GM18868 (cell line): ENCODE measurements around the gene ATP2B3.
A peak's percentile ranks its signal among the peaks of the same experiment; 100 is the strongest.

Experiments
- ATAC-seq: cut with Tn5 transposase; IDR thresholded peaks from one replicate; pipeline ENCODE4 v1.9.1; 2021; ENCODE audit warnings: mild to moderate bottlenecking, moderate library complexity; ENCODE audit not compliant: unreplicated experiment

Gene ATP2B3

DNA sequence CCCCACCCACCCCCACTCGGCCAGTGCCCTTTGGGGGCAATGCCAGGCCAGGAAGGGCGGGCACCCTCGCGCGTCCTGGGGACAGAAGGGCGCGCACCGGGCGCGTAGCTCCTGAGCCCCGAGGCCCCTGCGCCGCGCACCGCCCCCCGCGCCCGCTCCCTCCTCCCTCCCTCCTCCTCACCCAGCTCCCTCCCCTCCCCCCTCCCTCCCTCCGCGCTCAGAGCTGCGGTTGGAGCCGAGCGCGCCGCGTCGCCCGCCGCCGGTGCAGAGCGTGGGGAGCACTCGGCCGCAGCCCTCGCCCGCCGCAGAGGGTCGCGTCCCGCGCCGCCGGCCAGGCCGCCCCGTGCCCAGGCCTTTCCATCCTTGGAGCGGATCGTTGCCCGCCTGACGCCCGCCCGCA lies at the start of gene ATP2B3:
Gene ATP2B3 (plus strand): TSS at position 220 of the 400 bp plus-strand sequence. CDS start 18,606 bp downstream, outside the sequence.
- no peak for ATAC-seq

GRCh38 chrX:153468008-153468580 lies 49.3 kb upstream of the ATP2B3 start:
- ATAC-seq, result no peak

GRCh38 chrX:153469811-153470410 lies 47.5 kb upstream of the ATP2B3 start:
- peak; percentile 34 for ATAC-seq

DNA sequence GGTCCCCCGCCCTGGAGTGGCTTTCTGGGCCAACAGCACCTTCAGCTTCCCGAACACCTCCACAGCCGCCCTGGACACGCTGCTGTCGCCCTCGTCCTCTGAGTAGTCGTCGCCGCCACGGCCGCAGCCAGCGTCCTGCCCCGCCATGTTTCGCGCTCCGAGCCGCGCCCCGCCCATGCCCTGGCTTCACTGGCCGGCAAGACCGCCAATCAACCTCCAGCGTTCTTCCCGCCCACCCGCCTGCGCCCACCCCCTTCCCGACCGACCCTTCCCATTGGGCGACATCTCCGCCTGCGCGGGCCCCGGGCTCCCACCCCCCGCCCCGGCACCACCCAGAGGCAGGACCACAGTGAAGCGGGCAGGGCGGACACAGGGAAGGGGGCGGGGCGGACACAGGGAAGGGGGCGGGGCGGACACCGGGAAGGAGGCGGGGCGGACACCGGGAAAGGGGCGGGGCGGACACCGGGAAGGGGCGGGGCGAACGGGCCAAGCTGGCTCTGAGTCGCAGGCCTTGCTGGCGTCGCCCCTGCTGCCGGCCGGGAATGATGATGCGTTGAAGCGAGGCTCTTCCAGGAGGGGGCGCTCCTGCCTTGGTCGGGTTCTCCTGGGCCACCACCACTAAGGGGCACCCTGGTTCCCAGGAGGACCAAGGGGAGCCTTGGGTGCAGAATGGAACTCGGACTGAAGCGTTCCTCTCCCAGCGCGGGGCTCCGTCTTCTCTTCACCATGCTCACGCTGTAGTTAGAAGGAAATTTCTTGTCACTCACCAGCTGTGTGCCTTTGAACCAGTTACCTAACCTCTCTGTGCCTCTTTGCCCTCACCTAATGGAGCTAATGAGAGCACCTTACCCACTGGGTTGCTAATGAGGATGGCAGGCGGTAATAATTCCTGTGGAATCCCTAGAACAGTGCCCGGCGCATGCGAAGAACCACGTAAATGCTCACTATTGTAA lies 46.8 kb upstream of the ATP2B3 start, which contains the start of gene HAUS7:
Gene HAUS7 (minus strand): TSS at position 166 of the 953 bp plus-strand sequence. CDS start 19 bp downstream, at position 147.
- ATAC-seq, result peak; percentile 82

DNA sequence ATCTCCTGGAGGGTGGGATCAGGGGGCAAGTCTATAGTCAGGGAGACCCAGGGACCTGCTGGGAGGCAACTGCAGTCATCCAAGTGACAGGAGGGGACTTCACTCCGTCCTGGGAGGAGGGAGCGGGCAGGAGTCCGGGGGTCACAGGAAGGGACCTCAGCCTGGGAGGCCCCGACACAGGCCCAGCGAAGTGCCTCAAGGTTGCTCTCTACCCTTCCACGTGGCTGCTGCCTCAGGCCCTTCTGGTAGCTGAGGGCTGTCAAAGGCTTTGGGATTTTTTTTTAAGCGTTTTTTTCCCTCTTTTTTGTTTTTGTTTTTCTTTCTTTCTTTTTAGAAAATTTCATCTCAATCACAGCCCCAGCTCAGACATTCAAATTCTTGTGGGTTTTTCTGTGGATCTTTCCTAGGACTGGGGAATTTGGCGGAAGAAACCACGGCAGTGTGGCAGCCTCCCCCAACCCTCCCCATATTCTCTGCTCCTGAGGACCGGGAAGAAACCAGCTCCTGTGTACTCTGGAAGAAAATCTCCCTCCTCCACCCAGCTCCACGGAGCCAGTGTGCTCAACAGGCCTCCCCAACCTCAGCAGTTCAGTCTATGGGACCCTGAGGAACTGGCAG lies 45.7 kb upstream of the ATP2B3 start:
- no peak for ATAC-seq

- no peak for ATAC-seq
Observed at GRCh38 chrX:153473126-153473525, 44.3 kb upstream of the ATP2B3 start.

GRCh38 chrX:153474266-153474665 lies 43.2 kb upstream of the ATP2B3 start:
- no peak for ATAC-seq

GRCh38 chrX:153474718-153475117 lies 42.7 kb upstream of the ATP2B3 start:
- ATAC-seq, result no peak

DNA sequence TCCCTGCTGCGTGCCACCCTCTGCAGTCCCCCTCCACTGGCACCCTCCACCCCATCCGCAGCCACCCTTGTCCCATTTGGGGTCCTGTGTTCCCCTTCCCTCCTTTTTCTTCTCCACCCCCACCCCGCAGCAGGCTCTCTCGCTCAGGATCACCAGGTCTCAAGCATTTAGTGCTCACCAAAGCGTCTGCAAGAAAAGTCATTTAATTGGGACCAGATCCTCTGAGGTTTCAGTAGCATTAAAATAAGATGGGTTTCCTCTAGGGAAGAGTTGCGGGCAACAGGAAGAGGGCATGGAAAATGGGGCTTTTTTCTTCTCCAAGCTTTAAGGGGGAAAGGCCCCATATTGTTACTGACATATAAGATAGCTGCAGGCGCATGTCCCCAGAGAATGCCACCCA lies 42.2 kb upstream of the ATP2B3 start:
- no peak for ATAC-seq

DNA sequence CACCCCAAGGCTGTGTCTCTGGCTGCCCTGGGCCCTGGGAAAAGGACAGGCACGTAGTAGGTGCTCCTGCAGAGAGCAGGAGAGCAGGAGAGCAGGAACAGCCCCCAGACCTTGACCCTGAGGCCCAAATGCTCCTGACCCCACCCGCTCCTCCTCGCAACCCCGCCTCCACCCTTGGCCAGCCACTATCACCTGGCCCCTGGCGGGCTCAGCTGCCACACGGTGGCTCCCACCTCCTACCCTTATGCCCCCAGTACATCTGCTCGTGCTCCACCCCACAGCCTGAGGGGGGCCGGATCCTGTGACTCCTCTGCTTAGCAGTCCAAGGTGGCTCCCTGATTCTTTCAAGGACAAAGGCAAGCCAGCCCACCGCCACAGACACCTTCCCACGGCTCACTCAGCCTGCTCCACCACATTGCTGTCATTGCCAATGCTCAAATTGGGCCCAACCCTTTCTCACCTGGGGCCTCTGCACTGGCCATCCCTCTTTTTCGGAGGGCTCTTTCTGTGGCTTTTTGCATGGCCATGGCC lies 41.6 kb upstream of the ATP2B3 start:
- no peak for ATAC-seq

DNA sequence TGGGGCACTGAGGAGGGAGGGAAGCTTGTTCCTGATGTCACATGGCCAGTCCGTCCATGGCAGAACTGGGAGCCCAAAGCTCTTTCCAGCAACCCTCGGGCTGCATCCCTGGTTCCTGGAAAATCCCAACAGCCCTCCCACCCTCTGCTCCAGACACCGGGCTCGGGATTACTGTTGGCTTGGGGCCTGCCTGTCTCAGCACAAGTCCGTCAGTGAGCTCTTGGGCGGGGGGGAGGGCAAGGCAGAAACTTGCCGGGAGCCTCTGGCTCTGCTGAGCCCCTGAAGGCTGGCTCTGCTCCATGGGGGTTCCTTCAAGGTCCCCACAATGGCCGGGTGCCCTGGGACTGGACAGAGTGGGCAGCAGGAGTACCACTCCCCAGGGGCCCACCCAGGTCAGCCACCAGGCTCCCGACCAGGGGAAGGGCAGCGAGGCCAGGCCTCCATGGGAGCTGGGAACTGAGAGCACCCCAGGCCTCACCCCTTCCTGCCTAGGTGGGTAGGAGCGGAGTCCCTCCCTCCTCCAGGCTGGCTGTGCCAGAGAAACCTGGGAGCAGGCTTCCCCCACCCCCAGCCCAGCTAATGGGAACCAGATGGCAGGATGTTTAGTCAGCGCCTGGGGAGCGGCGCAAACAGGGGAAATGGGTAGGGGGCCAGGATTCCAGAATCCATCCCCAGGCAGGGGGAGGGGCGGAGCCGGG lies 40.6 kb upstream of the ATP2B3 start:
- ATAC-seq, result no peak

DNA sequence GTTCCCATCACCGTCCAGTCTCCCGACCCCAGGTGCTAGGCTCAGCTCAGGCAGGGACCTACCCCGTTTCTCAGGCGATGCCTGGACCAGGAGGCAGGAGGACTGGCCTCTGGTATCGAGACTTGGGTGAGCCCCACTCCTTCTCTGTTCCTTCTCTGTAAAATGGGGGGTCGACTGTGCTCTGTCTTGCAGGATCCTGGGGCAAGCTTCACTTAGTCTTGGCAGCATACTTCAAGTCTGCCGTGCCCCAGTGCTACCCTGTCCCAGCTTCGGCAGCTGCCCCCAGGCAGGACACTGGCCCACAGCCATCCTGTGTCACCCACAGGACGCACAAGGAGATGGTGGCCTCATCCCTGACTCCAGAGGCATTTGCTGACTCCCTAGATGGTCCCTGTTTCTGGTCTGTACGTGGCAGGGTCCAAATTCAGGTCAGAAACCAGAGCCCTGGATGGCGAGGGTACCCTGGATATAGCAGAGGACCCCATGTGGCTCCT lies 40.0 kb upstream of the ATP2B3 start:
- ATAC-seq, result no peak

DNA sequence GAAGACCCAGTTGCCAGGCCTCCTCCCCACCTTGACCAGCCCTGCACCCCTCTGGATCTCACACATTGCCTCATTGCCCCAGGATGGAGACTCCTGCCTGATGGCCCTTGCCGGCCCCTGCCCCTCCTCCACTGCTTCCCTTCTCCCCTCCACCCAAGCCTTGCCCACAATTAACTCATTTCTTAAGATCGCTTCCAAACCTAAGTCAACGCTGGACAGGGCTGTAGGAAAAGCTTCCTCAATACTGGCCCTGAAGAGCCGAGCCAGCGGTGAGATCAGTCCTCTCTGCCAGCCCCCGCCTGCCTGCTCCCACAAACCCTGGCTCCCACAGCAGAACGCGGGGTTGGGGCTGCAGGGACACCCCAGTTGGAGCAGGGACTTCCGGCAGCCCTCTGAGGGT lies 39.5 kb upstream of the ATP2B3 start:
- no peak for ATAC-seq

DNA sequence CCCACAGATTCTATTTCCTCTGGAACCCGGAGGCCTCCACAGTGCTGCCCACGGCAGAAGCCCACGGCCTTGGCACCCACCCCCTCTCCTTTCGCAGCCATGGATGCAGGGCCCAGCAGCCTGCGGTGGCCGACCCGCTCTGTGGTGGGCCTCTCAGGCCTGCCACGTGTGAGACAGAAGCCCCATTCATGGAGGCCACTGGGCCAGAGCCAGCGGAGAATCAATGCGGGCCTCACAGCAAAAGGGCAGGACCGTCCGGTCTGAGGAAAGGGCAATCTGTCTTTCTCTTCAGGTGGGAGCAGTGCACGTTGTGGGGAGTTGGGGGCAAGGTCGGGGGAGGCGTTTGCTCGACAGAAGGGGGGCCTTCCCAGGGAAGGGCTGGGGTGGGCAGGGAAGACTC lies 38.7 kb upstream of the ATP2B3 start:
- ATAC-seq, result no peak

DNA sequence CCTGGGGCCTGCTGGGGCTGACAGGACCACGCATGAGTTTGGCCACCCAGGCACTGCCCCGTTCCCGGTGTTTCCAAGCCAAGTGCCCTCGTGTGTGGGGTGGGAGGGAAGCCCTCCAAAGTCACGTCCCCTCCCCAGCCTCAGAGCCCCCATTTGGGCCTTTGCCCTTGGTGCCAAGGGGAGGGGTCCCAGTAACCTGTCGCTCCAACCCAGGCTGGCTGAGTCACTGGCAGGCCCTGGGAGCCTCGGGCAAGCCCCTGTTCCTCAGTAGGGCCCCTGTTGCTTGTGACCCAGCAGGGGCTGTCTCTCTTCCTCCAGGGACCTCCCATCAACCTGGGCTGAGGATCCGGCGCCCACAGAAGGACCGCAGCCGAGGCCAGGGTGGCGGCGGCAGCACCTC lies 36.4 kb upstream of the ATP2B3 start:
- no peak for ATAC-seq

DNA sequence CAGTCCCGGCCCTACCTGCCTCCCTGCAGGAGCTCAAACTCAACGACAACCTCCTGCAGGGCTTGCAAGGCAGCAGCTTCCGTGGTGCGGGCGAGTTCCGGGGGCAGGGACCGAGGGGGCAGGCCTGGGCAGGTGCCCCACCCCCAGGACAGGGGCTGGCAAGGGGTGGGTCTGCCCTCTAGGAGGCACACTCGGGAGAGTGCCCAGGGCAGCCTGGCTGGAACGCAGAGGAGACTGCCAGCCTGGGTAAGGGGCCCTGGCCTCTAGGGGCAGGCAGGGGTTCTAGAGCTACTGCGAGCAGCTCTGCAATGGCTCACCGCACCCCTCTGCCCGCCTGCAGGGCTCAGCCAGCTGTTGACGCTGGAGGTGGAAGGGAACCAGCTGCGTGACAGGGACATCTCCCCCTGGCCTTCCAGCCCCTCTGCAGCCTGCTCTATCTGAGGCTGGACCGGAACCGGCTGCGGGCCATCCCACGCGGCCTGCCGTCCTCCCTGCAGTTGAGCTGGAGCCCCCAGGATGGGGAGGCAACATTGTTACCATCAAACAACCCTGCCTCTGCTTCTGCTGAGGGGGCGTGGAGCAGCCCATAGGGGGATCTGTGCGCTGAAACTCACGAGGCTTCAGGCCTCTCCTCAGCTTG lies 34.9 kb upstream of the ATP2B3 start:
- ATAC-seq, result no peak

GRCh38 chrX:153485396-153486080 lies 31.9 kb upstream of the ATP2B3 start:
- no peak for ATAC-seq

- no peak for ATAC-seq
Observed at GRCh38 chrX:153486171-153486570, 31.3 kb upstream of the ATP2B3 start.

DNA sequence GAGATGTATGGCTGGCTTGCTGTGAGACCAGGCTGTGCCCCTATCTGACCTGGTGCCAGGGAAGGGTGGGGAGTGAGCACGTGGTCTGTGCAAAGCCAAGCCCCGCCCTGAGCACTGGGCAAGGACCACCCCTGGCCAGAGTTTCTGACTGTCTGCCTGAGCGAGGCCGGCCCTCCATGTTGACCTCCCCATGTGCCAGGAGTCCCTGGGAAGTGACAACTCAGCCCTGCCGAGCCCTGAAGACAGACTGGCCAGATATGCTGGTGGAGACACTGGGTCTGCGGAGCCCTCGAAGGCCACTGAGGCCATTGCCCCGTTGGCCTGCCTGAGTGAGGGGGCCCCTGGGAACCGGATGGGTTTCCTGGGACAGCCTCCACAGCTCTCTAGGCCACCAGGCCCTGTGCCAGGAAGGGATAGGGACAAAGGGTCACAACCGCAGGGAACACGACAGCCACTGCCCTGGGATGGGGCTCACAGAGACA lies 29.8 kb upstream of the ATP2B3 start:
- no peak for ATAC-seq
